HFF-Myc (cell line): ENCODE data around the gene RAVER2.

Source experiments
- DNase-seq: peaks from one replicate; pipeline ENCODE4 v3.0.0-alpha.2; 2011; ENCODE audit warnings: low read depth; ENCODE audit errors: extremely low read depth
- H3K4me3 ChIP-seq: replicated peaks from 2 replicates; pipeline ENCODE4 v1.5.1; 2011; ENCODE audit warnings: low read depth, mild to moderate bottlenecking, control low read depth, low read length
- CTCF ChIP-seq: IDR thresholded peaks from 2 replicates; pipeline ENCODE4 v1.5.1; 2012; ENCODE audit warnings: mild to moderate bottlenecking, low read depth, low read length, control low read depth; ENCODE audit errors: missing control alignments

The RAVER2 gene

GRCh38 chr1:64844175-64844574 is 99.3 kb downstream of the RAVER2 start:
- DNase-seq: no peak
- TF ChIP-seq CTCF: no peak
- no peak overlapping the region for H3K4me3 ChIP-seq

GRCh38 chr1:64844609-64845008 is 99.7 kb downstream of the RAVER2 start:
- no peak overlapping the region for H3K4me3 ChIP-seq
- DNase-seq: no peak
- no peak for TF ChIP-seq CTCF

GRCh38 chr1:64845831-64846425 is 101.1 kb downstream of the RAVER2 start:
- no peak overlapping the region for H3K4me3 ChIP-seq
- DNase-seq: no peak
- TF ChIP-seq CTCF: no peak

GRCh38 chr1:64846573-64847430 is 101.9 kb downstream of the RAVER2 start:
- DNase-seq: no peak
- TF ChIP-seq CTCF: no peak
- H3K4me3 ChIP-seq: no peak overlapping the region

- TF ChIP-seq CTCF: no peak
- no peak overlapping the region for H3K4me3 ChIP-seq
- no peak for DNase-seq
Observed at GRCh38 chr1:64847666-64848065, 102.8 kb downstream of the RAVER2 start.

- TF ChIP-seq CTCF: no peak
- no peak overlapping the region for H3K4me3 ChIP-seq
- DNase-seq: no peak
Observed at GRCh38 chr1:64848136-64848535, 103.3 kb downstream of the RAVER2 start.
